ENCODE results near the gene CPSF3. TPM values are rescaled to one million over a fixed set of nuclear protein-coding genes. Genes with fewer than 3 reads are reported as not detected.

CPSF3 gene
- total RNA-seq, 1 donor: 38.4 TPM

- no peak for TF ChIP-seq CTCF (IDR thresholded peaks at IDR 0.05; ENCODE audit: extremely low read depth, low read depth, low read length)
- Histone ChIP-seq H3K27ac (ENCODE audit: low read depth, low read length) (no peak overlapping the region), H3K4me1 (ENCODE audit: insufficient read depth, low read length) (peaks cover 4% of the 10 kb centered on the region), H3K27me3 (ENCODE audit: insufficient read depth, low read length) (no peaks in the 10 kb centered on the region), H3K9me3 (ENCODE audit: low read depth, low read length) (no peaks in the 10 kb centered on the region), H3K36me3 (ENCODE audit: insufficient read depth, low read length) (peaks cover 28% of the 10 kb centered on the region), H3K4me2 (ENCODE audit: insufficient read depth, low read length) (no peak overlapping the region), H3K79me2 (ENCODE audit: insufficient read depth, low read length) (no peaks in the 10 kb centered on the region), H4K20me1 (ENCODE audit: insufficient read depth, low read length) (no peaks in the 10 kb centered on the region), H2AFZ (ENCODE audit: low read length) (no peak overlapping the region), H3K4me3 (ENCODE audit: insufficient read depth, low read length) (no peak overlapping the region)
- DNase-seq (ENCODE audit: insufficient read length, low spot score, missing footprints): peak; percentile 87
Observed at GRCh38 chr2:9463698-9464034, 40.2 kb downstream of the CPSF3 start.

GRCh38 chr2:9465170-9465569 lies 41.7 kb downstream of the CPSF3 start:
- Histone ChIP-seq H3K79me2 (ENCODE audit: insufficient read depth, low read length) (no peaks in the 10 kb centered on the region), H3K36me3 (ENCODE audit: insufficient read depth, low read length) (peaks cover 23% of the 10 kb centered on the region), H2AFZ (ENCODE audit: low read length) (no peak overlapping the region), H3K4me3 (ENCODE audit: insufficient read depth, low read length) (no peak overlapping the region), H3K27me3 (ENCODE audit: insufficient read depth, low read length) (no peaks in the 10 kb centered on the region), H3K4me2 (ENCODE audit: insufficient read depth, low read length) (no peak overlapping the region), H4K20me1 (ENCODE audit: insufficient read depth, low read length) (no peaks in the 10 kb centered on the region), H3K9me3 (ENCODE audit: low read depth, low read length) (no peaks in the 10 kb centered on the region), H3K27ac (ENCODE audit: low read depth, low read length) (no peak overlapping the region), H3K4me1 (ENCODE audit: insufficient read depth, low read length) (peaks cover 4% of the 10 kb centered on the region)
- TF ChIP-seq CTCF (IDR thresholded peaks at IDR 0.05; ENCODE audit: extremely low read depth, low read depth, low read length): no peak
- no peak for DNase-seq (ENCODE audit: insufficient read length, low spot score, missing footprints)

GRCh38 chr2:9466147-9466683 lies 42.8 kb downstream of the CPSF3 start:
- Histone ChIP-seq H3K79me2 (ENCODE audit: insufficient read depth, low read length) (no peaks in the 10 kb centered on the region), H3K36me3 (ENCODE audit: insufficient read depth, low read length) (peaks cover 25% of the 10 kb centered on the region), H3K4me3 (ENCODE audit: insufficient read depth, low read length) (no peak overlapping the region), H4K20me1 (ENCODE audit: insufficient read depth, low read length) (no peaks in the 10 kb centered on the region), H3K27me3 (ENCODE audit: insufficient read depth, low read length) (no peaks in the 10 kb centered on the region), H3K4me1 (ENCODE audit: insufficient read depth, low read length) (peaks cover 4% of the 10 kb centered on the region), H2AFZ (ENCODE audit: low read length) (no peak overlapping the region), H3K27ac (ENCODE audit: low read depth, low read length) (no peak overlapping the region), H3K9me3 (ENCODE audit: low read depth, low read length) (no peaks in the 10 kb centered on the region), H3K4me2 (ENCODE audit: insufficient read depth, low read length) (no peak overlapping the region)
- no peak for DNase-seq (ENCODE audit: insufficient read length, low spot score, missing footprints)
- TF ChIP-seq CTCF (IDR thresholded peaks at IDR 0.05; ENCODE audit: extremely low read depth, low read depth, low read length): no peak

GRCh38 chr2:9467687-9468086 lies 44.2 kb downstream of the CPSF3 start:
- Histone ChIP-seq H3K79me2 (ENCODE audit: insufficient read depth, low read length) (no peaks in the 10 kb centered on the region), H2AFZ (ENCODE audit: low read length) (no peak overlapping the region), H3K4me3 (ENCODE audit: insufficient read depth, low read length) (no peak overlapping the region), H3K27ac (ENCODE audit: low read depth, low read length) (no peak overlapping the region), H3K9me3 (ENCODE audit: low read depth, low read length) (no peaks in the 10 kb centered on the region), H3K36me3 (ENCODE audit: insufficient read depth, low read length) (peaks cover 26% of the 10 kb centered on the region), H4K20me1 (ENCODE audit: insufficient read depth, low read length) (no peaks in the 10 kb centered on the region), H3K27me3 (ENCODE audit: insufficient read depth, low read length) (no peaks in the 10 kb centered on the region), H3K4me1 (ENCODE audit: insufficient read depth, low read length) (peaks cover 4% of the 10 kb centered on the region), H3K4me2 (ENCODE audit: insufficient read depth, low read length) (no peak overlapping the region)
- no peak for DNase-seq (ENCODE audit: insufficient read length, low spot score, missing footprints)
- TF ChIP-seq CTCF (IDR thresholded peaks at IDR 0.05; ENCODE audit: extremely low read depth, low read depth, low read length): no peak
